Prostate gland (tissue), 2 donors: ENCODE measurements around the gene TMEM176A.

ENCODE experiments used
- POLR2A ChIP-seq: fragments of 450-650 bp; IDR thresholded peaks from one replicate; pipeline ENCODE4 v1.6.1; 2016; ENCODE audit warnings: antibody characterized with exemption, mild to moderate bottlenecking
- POLR2AphosphoS5 ChIP-seq: sonication (generic); formaldehyde crosslinking; IDR thresholded peaks from one replicate; pipeline ENCODE4 v1.6.1; 2017; ENCODE audit warnings: antibody characterized with exemption
- TF ChIP-seq, protein P1 (sequence below), 4 experiments: fragments of 200-600 bp in 2 of 4; fragments of 450-650 bp in 2 of 4; sonication (generic) in 2 of 4; IDR thresholded peaks; 1 replicate in 3 of 4; 2 replicates in 1 of 4; pipeline ENCODE4 v1.5.1; 2016 to 2019; ENCODE audit warnings: antibody characterized with exemption in 4 of 4, mild to moderate bottlenecking in 2 of 4, moderate library complexity in 2 of 4

DNA sequence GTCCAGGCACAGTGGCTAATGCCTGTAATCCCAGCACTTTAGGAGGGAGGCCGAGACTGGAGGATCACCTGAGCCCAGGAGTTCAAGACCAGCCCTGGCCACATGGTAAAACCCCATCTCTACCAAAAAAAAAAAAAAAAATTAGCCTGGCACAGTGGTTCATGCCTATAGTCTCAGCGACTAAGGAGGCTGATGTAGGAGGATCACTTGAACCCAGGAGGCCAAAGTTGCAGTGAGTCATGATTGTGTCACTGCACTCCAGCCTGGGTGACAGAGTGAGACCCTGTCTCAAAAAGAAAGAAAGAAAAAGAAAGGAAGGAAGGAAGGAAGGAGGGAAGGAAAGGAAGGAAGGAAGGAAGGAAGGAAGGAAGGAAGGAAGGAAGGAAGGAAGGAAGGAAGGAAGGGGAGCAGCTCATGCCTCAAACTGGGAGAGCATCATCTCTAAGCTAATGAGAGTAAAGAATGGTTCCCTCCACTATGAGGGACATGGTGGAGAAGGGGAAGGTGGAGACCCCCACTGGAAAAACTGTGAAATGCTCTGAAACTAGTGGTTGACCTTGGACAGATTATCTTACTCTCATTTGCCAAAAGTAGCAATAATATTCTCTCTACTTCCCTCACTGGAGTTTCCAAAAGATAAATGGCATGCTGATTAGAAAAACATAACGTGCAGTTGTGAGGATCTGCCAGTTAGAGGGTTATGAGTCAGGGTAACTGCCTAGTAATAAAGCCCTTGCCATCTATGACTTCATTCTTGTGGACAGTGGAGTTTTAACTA is 46.6 kb upstream of the TMEM176A start:
- no peak for TF ChIP-seq POLR2A
- TF ChIP-seq, protein P1, sequence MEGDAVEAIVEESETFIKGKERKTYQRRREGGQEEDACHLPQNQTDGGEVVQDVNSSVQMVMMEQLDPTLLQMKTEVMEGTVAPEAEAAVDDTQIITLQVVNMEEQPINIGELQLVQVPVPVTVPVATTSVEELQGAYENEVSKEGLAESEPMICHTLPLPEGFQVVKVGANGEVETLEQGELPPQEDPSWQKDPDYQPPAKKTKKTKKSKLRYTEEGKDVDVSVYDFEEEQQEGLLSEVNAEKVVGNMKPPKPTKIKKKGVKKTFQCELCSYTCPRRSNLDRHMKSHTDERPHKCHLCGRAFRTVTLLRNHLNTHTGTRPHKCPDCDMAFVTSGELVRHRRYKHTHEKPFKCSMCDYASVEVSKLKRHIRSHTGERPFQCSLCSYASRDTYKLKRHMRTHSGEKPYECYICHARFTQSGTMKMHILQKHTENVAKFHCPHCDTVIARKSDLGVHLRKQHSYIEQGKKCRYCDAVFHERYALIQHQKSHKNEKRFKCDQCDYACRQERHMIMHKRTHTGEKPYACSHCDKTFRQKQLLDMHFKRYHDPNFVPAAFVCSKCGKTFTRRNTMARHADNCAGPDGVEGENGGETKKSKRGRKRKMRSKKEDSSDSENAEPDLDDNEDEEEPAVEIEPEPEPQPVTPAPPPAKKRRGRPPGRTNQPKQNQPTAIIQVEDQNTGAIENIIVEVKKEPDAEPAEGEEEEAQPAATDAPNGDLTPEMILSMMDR (IDR thresholded peaks at IDR 0.05): no peak
- TF ChIP-seq POLR2AphosphoS5: no peak
